Stomach (tissue), 4 donors: ENCODE measurements around the gene CSRNP2.

Experiments
- POLR2AphosphoS5 ChIP-seq, 3 donors: sonication (generic); formaldehyde crosslinking; IDR thresholded peaks; one replicate each; pipeline ENCODE4 v1.6.1; 2016; ENCODE audit warnings: antibody characterized with exemption in 3 of 3
- TF ChIP-seq, protein P1 (sequence below), 7 experiments: fragments of 450-650 bp in 4 of 7; fragments of 200-600 bp in 3 of 7; sonication (generic) in 3 of 7; IDR thresholded peaks; one replicate each; pipeline ENCODE4 v1.5.1; 2016 to 2019; ENCODE audit warnings: antibody characterized with exemption in 7 of 7, control low read depth in 2 of 7, mild to moderate bottlenecking in 1 of 7

DNA sequence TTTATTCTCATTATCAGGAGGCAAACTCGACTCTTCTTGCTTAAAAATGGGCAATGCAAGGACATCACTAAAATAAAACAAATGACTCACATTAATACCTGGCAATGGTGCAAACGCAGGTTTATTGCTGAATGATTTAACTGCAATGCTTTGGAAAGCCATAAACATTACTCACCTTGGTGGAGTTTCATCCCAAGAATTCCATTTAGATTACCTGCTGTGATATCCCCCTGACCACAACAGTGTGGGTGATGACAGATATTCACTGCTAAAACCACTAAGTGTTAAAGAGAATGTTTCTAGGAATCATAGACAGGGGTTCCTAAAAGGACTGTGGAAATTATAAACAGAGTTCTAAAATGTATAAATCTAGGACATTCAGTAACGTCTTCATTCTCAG, 35.3 kb upstream of the CSRNP2 start:
- TF ChIP-seq POLR2AphosphoS5 (IDR thresholded peaks at IDR 0.05): no peak
- TF ChIP-seq, protein P1, sequence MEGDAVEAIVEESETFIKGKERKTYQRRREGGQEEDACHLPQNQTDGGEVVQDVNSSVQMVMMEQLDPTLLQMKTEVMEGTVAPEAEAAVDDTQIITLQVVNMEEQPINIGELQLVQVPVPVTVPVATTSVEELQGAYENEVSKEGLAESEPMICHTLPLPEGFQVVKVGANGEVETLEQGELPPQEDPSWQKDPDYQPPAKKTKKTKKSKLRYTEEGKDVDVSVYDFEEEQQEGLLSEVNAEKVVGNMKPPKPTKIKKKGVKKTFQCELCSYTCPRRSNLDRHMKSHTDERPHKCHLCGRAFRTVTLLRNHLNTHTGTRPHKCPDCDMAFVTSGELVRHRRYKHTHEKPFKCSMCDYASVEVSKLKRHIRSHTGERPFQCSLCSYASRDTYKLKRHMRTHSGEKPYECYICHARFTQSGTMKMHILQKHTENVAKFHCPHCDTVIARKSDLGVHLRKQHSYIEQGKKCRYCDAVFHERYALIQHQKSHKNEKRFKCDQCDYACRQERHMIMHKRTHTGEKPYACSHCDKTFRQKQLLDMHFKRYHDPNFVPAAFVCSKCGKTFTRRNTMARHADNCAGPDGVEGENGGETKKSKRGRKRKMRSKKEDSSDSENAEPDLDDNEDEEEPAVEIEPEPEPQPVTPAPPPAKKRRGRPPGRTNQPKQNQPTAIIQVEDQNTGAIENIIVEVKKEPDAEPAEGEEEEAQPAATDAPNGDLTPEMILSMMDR (IDR thresholded peaks at IDR 0.05): no peak
